BJ (cell line): ENCODE data around the gene RPL18. TPM values are rescaled to one million over a fixed set of nuclear protein-coding genes. Genes with fewer than 3 reads are reported as not detected.

Experiments used
- CTCF ChIA-PET: fragments of 350-600 bp; formaldehyde crosslinking; extraction: SDS; loops from one replicate; lab custom pipeline; 2021; ENCODE audit warnings: antibody characterized with exemption, inconsistent platforms; lab: Yijun Ruan, JAX
- POLR2A ChIA-PET: fragments of 300-600 bp; sonication (Branson Sonifier 250); formaldehyde crosslinking; extraction: SDS; loops from one replicate; lab custom pipeline; 2021; ENCODE audit warnings: antibody characterized with exemption; lab: Charles Lee
- DNase-seq: peaks from one replicate; pipeline ENCODE4 v3.0.0-alpha.2; 2011; ENCODE audit warnings: low read depth
- H3K27me3 ChIP-seq: 2 replicates; pipeline ENCODE4 v1.6.0; 2011; ENCODE audit warnings: low read length; ENCODE audit not compliant: control insufficient read depth, insufficient read depth
- H3K36me3 ChIP-seq: 2 replicates; pipeline ENCODE4 v1.5.1; 2011; ENCODE audit warnings: low read length; ENCODE audit not compliant: control insufficient read depth, insufficient read depth
- H3K4me3 ChIP-seq: 2 replicates; pipeline ENCODE4 v1.5.1; 2011; ENCODE audit warnings: low read depth, mild to moderate bottlenecking, control low read depth, low read length
- polyA plus RNA-seq: library from polyadenylated mRNA; depleted of rRNA; stranded (reverse); fragments of >200 nt; gene quantifications from 2 replicates; pipeline ENCODE4 v1.2.3, GENCODE V29; 2011
- TF ChIP-seq, protein P1 (sequence below): IDR thresholded peaks from 2 replicates; pipeline ENCODE4 v1.5.1; 2011; ENCODE audit warnings: low read depth, mild to moderate bottlenecking, control low read depth, inconsistent platforms, low read length, moderate library complexity; ENCODE audit not compliant: insufficient read depth

The RPL18 gene
- polyA plus RNA-seq, 1 experiment = 1,324 TPM

DNA sequence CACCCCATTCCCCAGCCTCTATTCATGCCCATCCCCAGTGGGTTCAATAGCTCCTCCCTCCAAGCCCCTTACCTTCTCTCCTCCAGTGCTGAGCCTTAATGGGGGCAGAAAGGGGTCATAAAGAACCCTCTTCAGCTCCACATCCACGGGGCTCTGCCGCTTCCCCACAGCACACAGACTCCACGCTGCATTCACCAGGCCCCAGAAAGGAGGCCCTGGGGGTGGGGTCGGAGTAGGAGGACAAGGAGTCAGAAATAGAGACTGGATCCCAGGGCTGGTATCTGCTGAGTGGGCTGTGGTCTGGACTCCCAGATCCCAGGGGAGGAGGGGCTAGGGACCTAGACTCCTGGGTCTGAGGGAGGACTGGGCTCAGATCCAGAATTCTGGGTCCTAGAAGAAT lies 25.4 kb upstream of the RPL18 start:
- no peak overlapping the region for H3K4me3 ChIP-seq
- no peak for DNase-seq
- H3K27me3 ChIP-seq = 0 out of 2 replicates have a peak, but pooled peaks cover 3% of the 10 kb centered on the region
- TF ChIP-seq, protein P1, sequence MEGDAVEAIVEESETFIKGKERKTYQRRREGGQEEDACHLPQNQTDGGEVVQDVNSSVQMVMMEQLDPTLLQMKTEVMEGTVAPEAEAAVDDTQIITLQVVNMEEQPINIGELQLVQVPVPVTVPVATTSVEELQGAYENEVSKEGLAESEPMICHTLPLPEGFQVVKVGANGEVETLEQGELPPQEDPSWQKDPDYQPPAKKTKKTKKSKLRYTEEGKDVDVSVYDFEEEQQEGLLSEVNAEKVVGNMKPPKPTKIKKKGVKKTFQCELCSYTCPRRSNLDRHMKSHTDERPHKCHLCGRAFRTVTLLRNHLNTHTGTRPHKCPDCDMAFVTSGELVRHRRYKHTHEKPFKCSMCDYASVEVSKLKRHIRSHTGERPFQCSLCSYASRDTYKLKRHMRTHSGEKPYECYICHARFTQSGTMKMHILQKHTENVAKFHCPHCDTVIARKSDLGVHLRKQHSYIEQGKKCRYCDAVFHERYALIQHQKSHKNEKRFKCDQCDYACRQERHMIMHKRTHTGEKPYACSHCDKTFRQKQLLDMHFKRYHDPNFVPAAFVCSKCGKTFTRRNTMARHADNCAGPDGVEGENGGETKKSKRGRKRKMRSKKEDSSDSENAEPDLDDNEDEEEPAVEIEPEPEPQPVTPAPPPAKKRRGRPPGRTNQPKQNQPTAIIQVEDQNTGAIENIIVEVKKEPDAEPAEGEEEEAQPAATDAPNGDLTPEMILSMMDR = no peak
- no peaks in the 10 kb centered on the region for H3K36me3 ChIP-seq
- ChIA-PET POLR2A (no interaction called here), CTCF (interaction anchor here (0.7 to 3.5 kb wide), 4 partner anchors 31 to 151 kb away, joined by 3 to 20 read pairs (median 5); no protein-coding TSS in a partner anchor)

GRCh38 chr19:48642862-48643261 lies 23.9 kb upstream of the RPL18 start:
- Histone ChIP-seq H3K27me3 (peaks cover 4% of the 10 kb centered on the region; the same call in 1 of the 2 replicates), H3K36me3 (no peaks in the 10 kb centered on the region), H3K4me3 (no peak overlapping the region)
- ChIA-PET POLR2A (no interaction called here), CTCF (no interaction called here)
- DNase-seq = no peak
- TF ChIP-seq, protein P1 = no peak

GRCh38 chr19:48641850-48642249 lies 22.9 kb upstream of the RPL18 start:
- ChIA-PET CTCF (no interaction called here), POLR2A (no interaction called here)
- H3K4me3 ChIP-seq = no peak overlapping the region
- TF ChIP-seq, protein P1 = no peak
- H3K36me3 ChIP-seq = no peaks in the 10 kb centered on the region
- DNase-seq = no peak
- H3K27me3 ChIP-seq = peaks cover 4% of the 10 kb centered on the region; the same call in 1 of the 2 replicates

GRCh38 chr19:48639483-48640375 lies 20.8 kb upstream of the RPL18 start:
- peaks cover 4% of the 10 kb centered on the region; the same call in 1 of the 2 replicates for H3K27me3 ChIP-seq
- DNase-seq = no peak
- H3K36me3 ChIP-seq = no peaks in the 10 kb centered on the region
- ChIA-PET POLR2A (no interaction called here), CTCF (interaction anchor here (0.6 kb wide), 1 partner anchor 16 kb away, joined by 3 read pairs; no protein-coding TSS in a partner anchor)
- no peak overlapping the region for H3K4me3 ChIP-seq
- TF ChIP-seq, protein P1 = no peak

GRCh38 chr19:48638831-48639381 lies 19.9 kb upstream of the RPL18 start:
- no peak overlapping the region for H3K4me3 ChIP-seq
- no peaks in the 10 kb centered on the region for H3K36me3 ChIP-seq
- H3K27me3 ChIP-seq = peaks cover 4% of the 10 kb centered on the region; the same call in 1 of the 2 replicates
- ChIA-PET POLR2A (no interaction called here), CTCF (interaction anchor here (0.6 kb wide), 1 partner anchor 15 kb away, joined by 3 read pairs; no protein-coding TSS in a partner anchor)
- DNase-seq = no peak
- TF ChIP-seq, protein P1 = no peak
